SHP77 (cell line): ENCODE results near the gene ADAMTS10.
"Not testable (repeated sequence)": the region's sequence is repeated elsewhere in the genome, so short reads cannot be mapped to it uniquely, and the experiment has no call there.

ENCODE experiments used
- DNase-seq, 2 experiments: peaks; one replicate each; lab custom pipeline; 2025; lab: John Stamatoyannopoulos, UW

The ADAMTS10 gene

GRCh38 chr19:8592231-8593009, 18.1 kb downstream of the ADAMTS10 start:
- peak; percentile 48 to 51 for DNase-seq

- DNase-seq, result no peak
Observed at GRCh38 chr19:8589177-8589714, 21.3 kb downstream of the ADAMTS10 start.

DNA sequence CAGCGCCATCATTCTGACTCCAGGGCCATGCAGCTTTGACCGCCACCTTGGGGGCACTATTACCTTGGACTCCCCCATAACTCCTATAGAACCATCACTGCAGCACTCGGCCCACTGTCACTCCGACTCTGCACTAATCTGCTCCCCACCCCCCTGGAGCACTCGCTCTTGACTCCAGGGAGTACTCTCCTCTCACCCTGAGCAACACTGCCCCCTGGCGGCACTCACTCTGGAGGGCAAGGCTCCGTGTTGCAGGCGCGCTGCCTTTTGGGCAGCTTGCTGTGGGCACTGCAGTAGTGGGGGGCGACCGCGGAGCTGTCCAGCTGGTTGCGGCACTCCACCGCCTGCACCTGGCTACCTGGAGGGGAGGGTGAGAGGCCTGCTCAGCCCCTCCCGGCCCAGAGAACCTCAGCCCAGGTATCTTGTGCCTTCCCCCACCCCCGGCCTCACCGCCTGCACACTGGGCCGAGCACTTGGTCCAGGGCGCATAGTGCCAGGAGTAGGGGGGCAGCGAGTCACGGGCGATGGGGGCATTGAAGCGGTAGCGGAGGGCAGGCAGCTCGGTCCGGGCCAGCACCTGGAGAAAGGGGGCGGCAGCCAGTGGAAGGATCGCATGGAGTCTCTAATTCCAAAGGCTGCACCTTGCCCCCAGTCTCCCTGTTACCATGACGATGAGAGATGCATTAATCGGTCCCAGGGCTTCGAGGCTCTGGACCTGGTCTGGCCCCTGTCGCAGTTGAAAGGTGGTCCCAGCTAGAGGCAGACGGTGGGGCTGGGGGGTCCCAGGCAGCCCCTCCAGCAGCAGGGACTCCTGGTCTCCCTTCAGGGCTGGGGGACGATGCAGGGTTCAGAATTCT, 24.4 kb downstream of the ADAMTS10 start:
- DNase-seq, result peak; percentile 20 to 49

GRCh38 chr19:8584965-8585893, 25.3 kb downstream of the ADAMTS10 start:
- no peak for DNase-seq

DNA sequence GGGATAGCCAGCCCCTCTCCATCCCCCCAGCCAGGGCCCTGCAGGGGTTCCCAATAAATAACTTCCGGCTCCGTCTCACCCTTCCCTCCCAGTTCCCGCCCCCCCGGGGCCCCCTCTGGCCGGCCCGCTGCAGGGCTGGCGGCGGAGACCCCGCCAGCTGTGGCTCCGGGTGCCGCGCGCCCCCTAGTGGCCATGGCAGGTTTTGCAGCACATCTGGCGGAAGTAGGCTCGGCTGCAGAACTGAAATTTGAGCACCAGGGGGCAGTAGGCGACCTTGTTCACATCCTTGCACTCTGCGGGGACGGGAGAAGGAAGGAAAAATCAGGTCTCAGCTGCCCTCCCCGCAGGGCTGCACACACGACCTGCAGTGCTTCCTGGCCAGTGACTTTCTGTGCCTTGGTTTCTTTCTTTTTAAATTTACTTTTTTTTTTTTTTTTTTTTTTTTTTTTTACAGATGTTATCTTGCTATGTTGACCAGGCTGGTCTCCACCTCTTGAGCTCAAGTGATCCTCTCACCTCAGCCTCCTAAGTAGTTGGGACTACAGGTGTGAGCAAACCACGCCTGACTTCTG, 29.7 kb downstream of the ADAMTS10 start:
- peak; percentile 68 to 76 for DNase-seq

DNA sequence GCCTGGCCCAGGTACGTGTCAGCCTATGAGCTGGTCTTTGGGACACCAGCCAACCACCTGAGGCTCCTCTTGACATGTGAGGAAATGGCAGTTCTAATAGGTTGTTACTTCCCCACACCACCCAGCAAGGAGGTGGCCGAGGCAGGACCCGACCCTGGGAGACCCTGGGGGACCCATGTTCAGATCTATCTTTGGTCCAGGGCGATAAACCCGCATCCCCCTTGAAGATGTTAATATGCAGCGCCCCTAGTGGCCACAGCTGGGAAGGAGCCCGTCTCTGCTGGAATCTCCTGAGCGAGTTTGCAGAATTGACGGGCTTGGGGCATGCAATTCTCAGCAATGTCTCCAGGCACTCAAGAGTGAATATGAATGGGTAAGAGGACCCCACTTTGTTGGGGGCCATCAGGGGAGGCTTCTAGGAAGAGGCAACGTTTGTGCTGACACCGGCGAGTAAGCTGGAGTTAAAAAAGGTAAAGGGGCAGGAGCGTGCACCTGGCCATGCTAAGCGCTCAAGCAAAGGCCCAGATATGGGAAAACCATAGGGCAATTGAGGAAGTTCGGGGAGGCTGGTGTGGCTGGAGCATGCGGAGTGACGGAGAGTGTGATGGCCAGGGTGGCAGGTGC, 31.8 kb downstream of the ADAMTS10 start:
- DNase-seq, result peak in 1 of 2 experiments; percentile 53

DNA sequence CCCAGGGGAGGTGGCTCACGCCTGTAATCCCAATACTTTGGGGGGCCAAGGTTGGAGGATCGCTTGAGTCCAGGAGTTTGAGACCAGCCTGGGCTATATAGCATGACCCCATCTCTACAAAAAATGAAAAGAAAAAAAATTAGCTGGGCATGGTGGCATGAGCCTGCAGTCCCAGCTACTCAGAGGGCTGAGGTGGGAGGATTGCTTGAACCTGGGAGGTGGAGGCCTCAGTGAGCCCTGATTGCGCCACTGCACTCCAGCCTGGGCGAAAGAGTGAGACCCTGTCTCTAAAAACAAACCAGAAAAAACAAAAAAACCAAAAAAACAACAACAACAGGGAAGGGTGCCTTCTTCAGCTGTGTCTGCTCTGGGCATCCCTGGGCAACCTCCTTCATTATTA, 32.8 kb downstream of the ADAMTS10 start:
- DNase-seq, result no peak

DNA sequence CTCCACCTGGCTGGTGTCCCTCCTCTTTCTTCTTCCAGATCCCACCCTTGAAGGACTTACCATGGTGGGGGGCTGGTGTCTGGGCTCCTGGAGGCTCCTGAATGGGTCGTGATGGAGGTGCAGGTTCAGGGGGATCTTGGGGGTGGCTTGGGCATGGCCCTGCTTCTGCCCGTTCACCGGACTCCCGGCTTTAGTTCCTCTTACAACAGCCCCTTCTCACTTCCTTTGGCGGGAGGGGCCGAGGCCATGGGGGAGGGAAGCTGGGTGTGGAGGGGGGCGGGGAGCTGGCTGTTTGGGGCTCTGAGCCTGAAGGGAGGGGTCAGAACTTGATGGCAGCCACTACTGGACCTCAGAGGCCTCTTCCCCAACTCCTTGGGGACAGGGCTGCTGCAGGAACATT, 33.3 kb downstream of the ADAMTS10 start, which contains the start of gene MYO1F:
Gene MYO1F (minus strand): TSS at position 196 of the 400 bp plus-strand sequence. CDS start 133 bp downstream, at position 63.
- DNase-seq, result no peak

- no peak for DNase-seq
Observed at GRCh38 chr19:8576273-8576993, 34.1 kb downstream of the ADAMTS10 start.

- DNase-seq, result no peak
Observed at GRCh38 chr19:8575467-8575997, 35.0 kb downstream of the ADAMTS10 start.

GRCh38 chr19:8574619-8574922, 35.9 kb downstream of the ADAMTS10 start:
- not testable (repeated sequence) for DNase-seq

DNA sequence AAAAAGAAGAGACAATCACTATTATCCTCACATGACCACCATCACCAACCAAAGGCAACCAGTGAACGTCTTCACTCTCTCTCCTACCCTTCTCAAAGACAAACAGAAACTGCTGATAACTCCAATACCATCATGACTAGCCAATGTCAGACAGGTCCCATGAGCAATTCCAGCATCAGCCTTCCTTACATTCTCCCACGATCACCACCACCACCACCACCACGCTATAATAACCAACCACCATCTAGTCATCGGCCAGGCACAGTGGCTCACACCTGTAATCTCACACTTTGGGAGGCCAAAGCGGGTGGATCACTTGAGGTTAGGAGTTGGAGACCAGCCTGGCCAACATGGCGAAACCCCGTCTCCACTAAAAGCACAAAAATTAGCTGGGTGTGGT, 37.2 kb downstream of the ADAMTS10 start:
- no peak for DNase-seq

GRCh38 chr19:8571006-8571411, 39.5 kb downstream of the ADAMTS10 start:
- no peak for DNase-seq

DNA sequence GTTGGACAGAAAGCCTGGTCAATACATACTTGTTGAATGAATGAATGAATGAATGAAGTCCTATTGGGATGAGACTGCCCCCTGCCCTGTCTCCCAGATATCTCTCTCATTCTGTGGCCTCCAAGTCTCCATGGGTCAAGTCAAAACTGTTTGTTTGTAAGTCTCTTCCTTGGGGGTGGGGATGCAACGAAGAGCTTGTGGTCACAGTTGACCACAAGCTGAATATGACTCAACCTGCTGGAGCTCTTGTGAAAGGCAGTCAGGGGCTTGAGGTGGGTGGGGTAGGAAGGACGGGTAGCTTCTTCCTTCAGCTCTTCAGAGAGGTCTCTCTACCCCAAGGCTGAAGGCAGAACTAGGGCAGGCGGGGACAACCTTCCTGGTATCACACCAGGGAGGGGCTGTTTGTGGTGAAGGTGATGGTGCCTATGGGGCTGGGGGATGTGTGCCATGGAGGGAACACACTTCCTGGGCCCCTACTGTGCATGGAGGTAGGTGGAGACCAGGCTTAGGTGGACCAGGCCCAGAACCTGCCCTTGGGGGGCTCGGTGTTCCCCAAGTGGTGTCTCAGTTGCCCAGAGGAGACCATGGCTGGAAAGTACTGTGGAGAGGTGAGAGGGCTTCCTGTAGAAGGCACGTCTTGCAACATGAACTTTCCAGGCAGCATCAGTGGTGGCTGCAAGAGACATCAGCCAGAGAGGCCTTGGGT, 41.3 kb downstream of the ADAMTS10 start:
- DNase-seq, result no peak

DNA sequence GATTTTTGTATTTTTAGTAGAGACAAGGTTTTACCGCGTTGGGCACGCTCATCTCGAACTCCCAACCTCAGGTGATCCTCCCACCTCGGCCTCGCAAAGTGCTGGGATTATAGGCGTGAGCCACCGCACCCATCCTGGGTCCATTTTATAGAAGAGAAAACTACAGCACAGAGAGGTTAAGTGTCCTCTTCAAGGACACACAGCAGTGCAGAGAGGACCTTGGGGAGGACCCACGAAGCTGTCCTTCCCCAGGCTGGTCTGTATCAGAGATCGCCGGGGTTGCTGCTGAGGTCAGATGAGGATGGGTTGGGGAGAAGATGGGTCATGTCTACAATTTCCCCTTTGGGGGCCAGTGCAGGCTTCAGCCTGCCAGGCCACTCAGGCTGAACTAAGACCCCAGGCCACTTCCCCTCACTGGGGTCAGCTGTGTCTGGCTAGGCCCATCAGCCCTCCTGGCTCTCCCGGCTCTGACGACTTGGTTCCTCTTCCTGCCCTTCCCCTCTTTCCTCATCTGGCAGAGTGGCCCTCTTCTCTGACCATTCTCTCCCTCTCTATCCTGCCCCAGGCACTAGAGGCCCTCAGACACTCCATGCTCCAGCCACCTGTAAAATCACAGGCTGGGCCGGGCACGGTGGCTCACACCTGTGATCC, 42.9 kb downstream of the ADAMTS10 start:
- no peak for DNase-seq

DNA sequence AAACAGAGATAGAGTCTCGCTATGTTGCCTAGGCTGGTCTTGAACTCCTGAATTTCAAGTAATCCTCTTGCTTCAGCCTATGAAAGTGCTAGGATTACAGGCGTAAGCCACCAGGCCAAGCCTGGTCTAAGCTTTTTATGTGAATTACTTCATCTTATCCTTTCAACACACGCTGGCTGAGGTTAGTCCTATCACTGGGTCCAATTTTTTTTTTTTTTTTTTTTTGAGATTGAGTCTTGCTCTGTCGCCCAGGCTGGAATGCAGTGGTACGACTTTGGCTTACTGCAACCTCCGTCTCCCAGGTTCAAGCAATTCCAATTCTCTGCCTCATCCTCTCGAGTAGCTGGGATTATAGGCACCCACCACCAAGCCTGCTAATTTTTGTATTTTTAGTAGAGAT, 43.7 kb downstream of the ADAMTS10 start:
- DNase-seq, result no peak

GRCh38 chr19:8564866-8565265, 45.6 kb downstream of the ADAMTS10 start:
- not testable (repeated sequence) for DNase-seq

DNA sequence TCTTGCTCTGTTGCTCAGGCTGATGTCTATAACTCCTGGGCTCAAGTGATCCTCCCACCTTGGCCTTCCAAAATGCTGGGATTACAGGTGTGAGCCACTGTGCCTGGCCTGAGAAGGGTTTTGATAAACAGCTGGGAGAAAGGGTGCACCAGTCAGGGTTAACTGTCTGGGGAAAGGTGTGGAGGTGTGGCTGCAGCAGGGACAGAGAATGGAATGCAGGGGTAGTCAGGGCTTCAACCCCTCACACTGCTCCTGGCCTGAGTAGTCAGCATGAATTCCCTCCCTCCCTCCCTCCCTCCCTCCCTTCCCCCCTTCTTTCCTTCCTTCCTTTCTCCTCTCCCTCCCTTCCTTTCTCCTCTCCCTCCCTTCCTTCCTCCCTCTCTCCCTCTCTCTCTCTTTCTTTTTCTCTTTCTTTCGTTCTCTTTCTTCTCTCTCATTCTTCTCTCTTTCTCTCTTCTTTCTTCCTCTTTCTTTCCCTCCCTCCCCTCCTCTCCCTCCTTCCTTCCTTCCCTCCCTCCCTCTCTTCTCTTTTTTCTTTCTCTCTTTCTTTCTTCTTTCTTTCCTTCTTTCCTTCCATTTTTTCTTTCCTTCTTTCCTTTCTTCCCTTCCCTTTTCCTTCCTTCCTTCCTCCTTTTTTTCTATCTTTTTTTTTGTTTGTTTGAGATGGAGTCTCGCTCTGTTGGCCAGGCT, 49.3 kb downstream of the ADAMTS10 start:
- DNase-seq, result no peak
